Progenitor cell of endocrine pancreas (in vitro differentiated cells): ENCODE data around the gene PAQR4. TPM values are rescaled to one million over a fixed set of nuclear protein-coding genes. Genes with fewer than 3 reads are reported as not detected.
"Not testable (repeated sequence)": the region's sequence is repeated elsewhere in the genome, so short reads cannot be mapped to it uniquely, and the experiment has no call there.

Experiments
- DNase-seq: peaks from one replicate; pipeline ENCODE4 v3.0.0; 2021; ENCODE audit warnings: low spot score; ENCODE audit not compliant: unreplicated experiment
- H3K27ac Mint-ChIP-seq: 2 replicates; pipeline ENCODE4 v1.8.0; 2021; ENCODE audit warnings: mild to moderate bottlenecking, moderate library complexity, mixed read lengths
- H3K27me3 Mint-ChIP-seq: 2 replicates; pipeline ENCODE4 v1.8.0; 2021; ENCODE audit warnings: mixed read lengths
- H3K36me3 Mint-ChIP-seq: 2 replicates; pipeline ENCODE4 v1.8.0; 2022; ENCODE audit warnings: mixed read lengths; ENCODE audit not compliant: insufficient read depth
- H3K4me1 Mint-ChIP-seq: 2 replicates; pipeline ENCODE4 v1.8.0; 2021; ENCODE audit warnings: low read depth, mixed read lengths
- H3K4me3 Mint-ChIP-seq: 2 replicates; pipeline ENCODE4 v1.8.0; 2021; ENCODE audit warnings: low read depth, mild to moderate bottlenecking, moderate library complexity, mixed read lengths
- H3K9me3 Mint-ChIP-seq: 2 replicates; pipeline ENCODE4 v1.8.0; 2021; ENCODE audit warnings: low read depth, mixed read lengths
- total RNA-seq: library from RNA; stranded (reverse); gene quantifications from 2 replicates; pipeline ENCODE4 v1.2.1, GENCODE V29; 2021
- TF ChIP-seq, protein P1 (sequence below): fragments of 200-600 bp; sonication (generic); IDR thresholded peaks from one replicate; pipeline ENCODE4 v1.5.0; 2021; ENCODE audit warnings: antibody characterized with exemption, mild to moderate bottlenecking; ENCODE audit not compliant: unreplicated experiment

PAQR4 gene
- total RNA-seq, 1 donor from 2014 or later, result 13.0 TPM

DNA sequence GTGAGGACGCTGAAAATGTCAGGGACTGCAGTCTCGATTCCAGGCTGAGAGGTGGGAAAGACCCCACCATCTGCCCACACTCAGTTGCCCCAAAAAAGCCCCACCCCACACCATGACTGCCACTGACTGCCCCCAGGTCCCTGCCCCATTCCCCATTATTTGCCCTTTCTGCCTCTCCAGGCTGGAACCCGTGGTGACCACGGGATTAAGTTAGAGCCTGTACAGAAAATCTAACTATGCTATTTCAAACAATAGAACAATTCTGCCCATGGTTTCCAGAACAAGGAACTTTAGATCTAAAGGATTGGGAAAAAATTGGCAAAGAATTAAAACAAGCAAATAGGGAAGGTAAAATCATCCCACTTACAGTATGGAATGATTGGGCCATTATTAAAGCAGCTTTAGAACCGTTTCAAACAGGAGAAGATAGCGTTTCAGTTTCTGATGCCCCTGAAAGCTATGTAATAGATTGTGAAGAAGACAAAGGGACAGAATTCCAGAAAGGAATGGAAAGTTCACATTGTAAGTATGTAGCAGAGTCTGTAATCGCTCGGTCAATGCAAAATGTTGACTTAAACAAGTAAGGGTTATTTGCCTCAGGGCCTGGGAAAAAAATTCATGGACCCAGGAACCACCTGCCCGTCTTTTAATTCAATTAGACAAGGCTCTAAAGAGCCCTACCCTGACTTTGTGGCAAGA is 43.0 kb upstream of the PAQR4 start:
- Mint-ChIP-seq H3K4me1 (peaks cover 24% of the 10 kb centered on the region), H3K27me3 (peaks cover 3% of the 10 kb centered on the region), H3K27ac (no peak overlapping the region), H3K9me3 (no peaks in the 10 kb centered on the region), H3K4me3 (no peak overlapping the region), H3K36me3 (peaks cover 4% of the 10 kb centered on the region)
- TF ChIP-seq, protein P1, sequence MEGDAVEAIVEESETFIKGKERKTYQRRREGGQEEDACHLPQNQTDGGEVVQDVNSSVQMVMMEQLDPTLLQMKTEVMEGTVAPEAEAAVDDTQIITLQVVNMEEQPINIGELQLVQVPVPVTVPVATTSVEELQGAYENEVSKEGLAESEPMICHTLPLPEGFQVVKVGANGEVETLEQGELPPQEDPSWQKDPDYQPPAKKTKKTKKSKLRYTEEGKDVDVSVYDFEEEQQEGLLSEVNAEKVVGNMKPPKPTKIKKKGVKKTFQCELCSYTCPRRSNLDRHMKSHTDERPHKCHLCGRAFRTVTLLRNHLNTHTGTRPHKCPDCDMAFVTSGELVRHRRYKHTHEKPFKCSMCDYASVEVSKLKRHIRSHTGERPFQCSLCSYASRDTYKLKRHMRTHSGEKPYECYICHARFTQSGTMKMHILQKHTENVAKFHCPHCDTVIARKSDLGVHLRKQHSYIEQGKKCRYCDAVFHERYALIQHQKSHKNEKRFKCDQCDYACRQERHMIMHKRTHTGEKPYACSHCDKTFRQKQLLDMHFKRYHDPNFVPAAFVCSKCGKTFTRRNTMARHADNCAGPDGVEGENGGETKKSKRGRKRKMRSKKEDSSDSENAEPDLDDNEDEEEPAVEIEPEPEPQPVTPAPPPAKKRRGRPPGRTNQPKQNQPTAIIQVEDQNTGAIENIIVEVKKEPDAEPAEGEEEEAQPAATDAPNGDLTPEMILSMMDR, result no peak
- DNase-seq, result no peak

DNA sequence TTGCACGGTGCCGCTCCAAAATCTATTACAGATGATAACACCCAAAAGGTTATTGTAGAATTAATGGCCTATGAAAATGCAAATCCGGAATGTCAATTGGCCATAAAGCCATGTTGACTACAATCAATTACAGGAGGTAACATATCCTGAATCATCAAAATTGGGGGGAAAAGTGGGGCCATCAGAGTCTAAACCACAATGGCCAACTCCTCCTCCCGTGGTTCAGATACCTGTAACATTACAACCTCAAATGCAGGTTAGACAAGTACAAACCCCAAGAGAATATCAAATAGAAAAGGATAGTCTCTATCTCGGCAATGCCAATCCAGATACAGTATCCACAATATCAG is 42.5 kb upstream of the PAQR4 start:
- Mint-ChIP-seq H3K36me3 (peaks cover 4% of the 10 kb centered on the region), H3K27ac (no peak overlapping the region), H3K9me3 (no peaks in the 10 kb centered on the region), H3K27me3 (peaks cover 3% of the 10 kb centered on the region), H3K4me1 (peaks cover 24% of the 10 kb centered on the region), H3K4me3 (no peak overlapping the region)
- TF ChIP-seq, protein P1, result no peak
- DNase-seq, result no peak

DNA sequence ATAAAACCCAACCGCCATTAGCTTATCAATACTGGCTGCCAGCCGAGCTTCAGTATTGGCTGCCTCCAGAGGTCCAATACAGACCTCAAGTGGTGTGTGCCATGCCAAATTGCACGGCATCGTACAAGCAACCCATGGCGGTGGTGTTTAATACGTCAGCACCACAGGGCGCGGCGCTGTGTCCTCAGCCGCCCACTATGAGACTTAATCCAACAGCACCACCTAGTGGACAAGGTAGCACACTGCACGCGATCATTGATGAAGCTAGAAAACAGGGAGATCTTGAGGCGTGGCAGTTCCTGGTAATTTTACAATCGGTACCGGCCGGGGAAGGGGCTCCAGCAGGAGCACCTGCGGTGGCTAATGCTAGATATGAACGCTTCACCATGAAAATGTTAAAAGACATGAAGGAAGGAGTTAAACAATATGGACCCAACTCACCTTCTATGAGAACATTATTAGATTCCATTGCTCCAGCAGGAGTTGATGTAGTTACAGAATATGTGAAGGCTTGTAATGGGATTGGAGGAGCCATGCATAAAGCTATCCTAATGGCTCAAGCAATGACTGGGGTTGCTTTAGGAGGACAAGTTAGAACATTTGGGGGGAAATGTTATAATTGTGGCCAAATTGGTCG is 42.0 kb upstream of the PAQR4 start:
- Mint-ChIP-seq H3K4me1 (peaks cover 24% of the 10 kb centered on the region), H3K27me3 (peaks cover 3% of the 10 kb centered on the region)
- TF ChIP-seq, protein P1, result peak; percentile 94

DNA sequence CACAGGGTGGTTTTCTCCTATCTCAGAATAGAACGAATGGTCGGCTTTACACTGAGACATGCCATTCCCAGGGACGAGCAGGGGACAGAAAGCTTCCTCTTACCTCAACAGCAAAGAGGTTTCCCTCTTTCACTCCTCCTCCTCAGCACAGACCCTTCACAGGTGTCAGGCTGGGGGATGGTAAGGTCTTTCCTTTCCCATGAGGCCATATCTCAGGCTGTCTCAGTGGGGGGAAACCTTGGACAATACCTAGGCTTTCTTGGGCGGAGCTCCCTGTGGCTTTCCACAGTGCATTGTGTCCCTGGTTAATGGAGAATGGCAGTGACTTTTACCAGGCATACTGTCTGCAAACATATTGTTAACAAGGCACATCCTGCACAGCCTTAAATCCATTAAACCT is 41.0 kb upstream of the PAQR4 start:
- H3K9me3 Mint-ChIP-seq, H3K4me3 Mint-ChIP-seq, DNase-seq, H3K27me3 Mint-ChIP-seq, H3K36me3 Mint-ChIP-seq: not testable (repeated sequence)
- peak overlapping the region; percentile 74 for H3K27ac Mint-ChIP-seq
- peaks cover 24% of the 10 kb centered on the region for H3K4me1 Mint-ChIP-seq

More for the DNA sequence above, 42.0 kb upstream of the PAQR4 start:
- DNase-seq, result peak; percentile 66
- Mint-ChIP-seq H3K9me3 (no peaks in the 10 kb centered on the region), H3K36me3 (peaks cover 4% of the 10 kb centered on the region), H3K27ac (peak overlapping the region; percentile 85), H3K4me3 (no peak overlapping the region)

DNA sequence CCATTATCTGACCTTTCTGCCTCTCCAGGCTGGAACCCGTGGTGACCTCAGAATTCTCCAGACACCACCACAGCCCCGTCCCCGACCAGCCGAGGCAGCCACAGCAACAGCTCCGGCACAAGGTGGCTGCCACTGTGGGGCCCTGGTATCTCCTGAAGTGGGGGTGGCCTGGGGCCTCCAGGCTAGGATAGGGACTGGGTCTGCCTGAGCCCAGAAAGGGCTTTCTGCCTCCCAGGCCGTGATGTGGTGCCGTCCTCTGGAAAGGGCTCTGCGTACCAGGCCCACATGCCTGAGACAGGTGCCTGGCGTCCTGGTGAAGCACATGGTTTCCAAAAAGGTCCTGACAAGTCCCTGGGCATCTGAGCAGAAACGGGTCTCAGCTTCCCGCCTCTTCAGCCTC is 40.4 kb upstream of the PAQR4 start:
- Mint-ChIP-seq H3K9me3 (no peaks in the 10 kb centered on the region), H3K4me1 (peaks cover 24% of the 10 kb centered on the region), H3K36me3 (no peaks in the 10 kb centered on the region), H3K4me3 (no peak overlapping the region), H3K27me3 (peaks cover 3% of the 10 kb centered on the region), H3K27ac (peak overlapping the region; percentile 74)
- TF ChIP-seq, protein P1, result no peak
- DNase-seq, result no peak

DNA sequence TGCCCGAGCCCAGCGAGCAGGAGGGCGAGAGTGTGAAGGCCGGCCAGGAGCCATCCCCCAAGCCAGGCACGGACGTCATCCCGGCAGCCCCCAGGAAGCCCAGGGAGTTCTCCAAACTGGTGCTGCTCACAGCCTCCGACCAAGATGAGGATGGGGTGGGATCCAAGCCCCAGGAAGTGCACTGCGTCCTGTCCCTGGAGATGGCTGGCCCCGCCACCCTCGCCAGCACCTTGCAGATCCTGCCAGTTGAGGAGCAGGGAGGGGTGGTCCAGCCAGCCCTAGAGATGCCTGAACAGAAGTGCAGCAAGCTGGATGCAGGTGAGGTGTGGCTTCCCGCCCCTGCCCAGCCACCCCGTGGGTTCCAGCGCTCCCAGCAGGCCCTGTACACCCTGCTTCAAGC is 39.5 kb upstream of the PAQR4 start:
- Mint-ChIP-seq H3K4me3 (no peak overlapping the region), H3K9me3 (no peaks in the 10 kb centered on the region), H3K4me1 (peaks cover 24% of the 10 kb centered on the region), H3K27ac (no peak overlapping the region), H3K27me3 (peaks cover 3% of the 10 kb centered on the region), H3K36me3 (peaks cover 4% of the 10 kb centered on the region)
- TF ChIP-seq, protein P1, result no peak
- no peak for DNase-seq
